T follicular helper cell (primary cell): ENCODE data around the gene TPRG1L.

Experiments
- DNase-seq: peaks from one replicate; pipeline ENCODE4 v3.0.0-alpha.2; 2020; ENCODE audit warnings: low read depth

TPRG1L gene

DNA sequence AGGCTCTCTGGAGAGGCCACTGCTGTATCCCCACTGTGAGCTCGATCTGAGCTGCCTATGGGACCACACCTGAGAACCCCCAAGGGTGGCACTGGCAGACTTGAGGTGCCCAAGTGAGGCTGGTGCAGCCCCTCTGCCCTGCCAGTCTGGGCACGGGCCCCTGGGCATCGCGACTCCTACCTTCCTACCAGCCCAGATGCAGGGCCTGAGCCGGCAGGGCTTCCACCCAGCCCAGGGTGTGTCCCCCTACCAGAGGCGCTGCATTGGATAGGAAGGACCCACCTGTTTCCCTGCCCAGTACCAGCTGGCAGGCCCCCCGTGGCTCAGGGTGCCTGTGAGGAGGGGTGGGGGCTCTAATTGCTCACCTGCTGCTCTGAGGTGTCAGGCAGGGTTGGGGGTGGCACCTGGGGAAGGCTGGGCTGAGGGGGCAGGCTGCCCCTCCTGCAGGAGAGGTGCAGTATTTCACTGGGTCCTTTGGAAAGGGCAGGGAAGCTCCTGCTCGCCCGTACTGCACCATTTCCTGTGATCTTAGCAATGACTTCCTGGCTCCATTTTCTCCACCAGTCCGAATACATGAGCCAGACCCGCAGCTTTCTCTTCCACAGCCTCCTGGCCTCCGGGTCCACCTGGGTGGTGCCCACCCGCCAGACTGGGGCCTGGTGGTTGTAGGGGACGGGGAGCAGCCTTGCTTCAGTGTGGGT is 39.3 kb downstream of the TPRG1L start:
- DNase-seq: no peak

- no peak for DNase-seq
Observed at GRCh38 chr1:3664700-3665375, 40.0 kb downstream of the TPRG1L start.

- no peak for DNase-seq
Observed at GRCh38 chr1:3668148-3668547, 43.3 kb downstream of the TPRG1L start.

- DNase-seq: no peak
Observed at GRCh38 chr1:3668585-3669300, 43.9 kb downstream of the TPRG1L start.

DNA sequence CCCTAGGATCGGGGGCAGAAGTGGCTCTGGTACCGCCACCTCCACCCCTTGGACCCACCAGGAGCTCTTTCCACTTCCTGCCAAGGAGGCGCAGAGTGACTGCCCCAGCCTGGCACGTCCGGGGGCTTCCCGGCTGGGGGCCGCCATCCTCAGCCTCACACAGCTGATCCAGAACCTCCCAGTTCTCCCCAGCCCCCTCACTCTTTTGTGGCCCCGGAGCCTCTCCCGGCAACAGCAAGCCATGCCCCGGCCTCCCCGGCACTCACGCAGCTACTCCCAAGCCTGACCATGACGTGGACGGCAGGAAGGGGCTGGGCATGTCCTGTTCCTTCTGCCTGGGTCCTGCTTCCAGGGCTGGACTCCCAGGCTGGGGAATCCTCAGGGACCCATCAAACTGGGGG is 44.6 kb downstream of the TPRG1L start:
- no peak for DNase-seq

GRCh38 chr1:3669971-3670431 is 45.2 kb downstream of the TPRG1L start:
- DNase-seq: no peak

DNA sequence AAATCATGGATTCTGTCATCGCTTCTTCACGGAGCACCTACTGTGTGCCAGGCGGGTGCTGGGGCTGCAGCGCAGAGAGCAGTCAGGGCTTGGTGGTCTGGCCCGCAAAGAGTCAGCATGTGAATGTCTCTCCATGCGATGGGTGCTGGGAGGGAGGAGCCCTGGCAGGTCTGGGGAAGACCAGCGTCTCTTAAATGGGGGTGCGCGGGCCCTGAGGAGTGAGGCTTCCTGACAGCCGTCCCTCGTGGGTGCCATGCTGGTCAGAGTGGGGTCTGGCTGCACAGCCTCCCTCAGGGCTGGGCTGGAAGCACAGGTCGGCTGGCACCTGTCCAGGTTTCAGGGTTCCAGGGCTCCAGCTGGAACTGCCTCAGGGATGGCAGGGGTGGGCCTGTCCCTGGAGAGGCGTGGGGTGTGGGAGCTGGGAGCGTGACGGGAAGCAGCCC is 46.0 kb downstream of the TPRG1L start:
- no peak for DNase-seq

GRCh38 chr1:3671371-3672180 is 46.8 kb downstream of the TPRG1L start:
- no peak for DNase-seq

GRCh38 chr1:3672231-3672970 is 47.6 kb downstream of the TPRG1L start:
- DNase-seq: no peak

- DNase-seq: no peak
Observed at GRCh38 chr1:3672971-3673361, 48.2 kb downstream of the TPRG1L start.

GRCh38 chr1:3673381-3674099 is 48.7 kb downstream of the TPRG1L start:
- no peak for DNase-seq

DNA sequence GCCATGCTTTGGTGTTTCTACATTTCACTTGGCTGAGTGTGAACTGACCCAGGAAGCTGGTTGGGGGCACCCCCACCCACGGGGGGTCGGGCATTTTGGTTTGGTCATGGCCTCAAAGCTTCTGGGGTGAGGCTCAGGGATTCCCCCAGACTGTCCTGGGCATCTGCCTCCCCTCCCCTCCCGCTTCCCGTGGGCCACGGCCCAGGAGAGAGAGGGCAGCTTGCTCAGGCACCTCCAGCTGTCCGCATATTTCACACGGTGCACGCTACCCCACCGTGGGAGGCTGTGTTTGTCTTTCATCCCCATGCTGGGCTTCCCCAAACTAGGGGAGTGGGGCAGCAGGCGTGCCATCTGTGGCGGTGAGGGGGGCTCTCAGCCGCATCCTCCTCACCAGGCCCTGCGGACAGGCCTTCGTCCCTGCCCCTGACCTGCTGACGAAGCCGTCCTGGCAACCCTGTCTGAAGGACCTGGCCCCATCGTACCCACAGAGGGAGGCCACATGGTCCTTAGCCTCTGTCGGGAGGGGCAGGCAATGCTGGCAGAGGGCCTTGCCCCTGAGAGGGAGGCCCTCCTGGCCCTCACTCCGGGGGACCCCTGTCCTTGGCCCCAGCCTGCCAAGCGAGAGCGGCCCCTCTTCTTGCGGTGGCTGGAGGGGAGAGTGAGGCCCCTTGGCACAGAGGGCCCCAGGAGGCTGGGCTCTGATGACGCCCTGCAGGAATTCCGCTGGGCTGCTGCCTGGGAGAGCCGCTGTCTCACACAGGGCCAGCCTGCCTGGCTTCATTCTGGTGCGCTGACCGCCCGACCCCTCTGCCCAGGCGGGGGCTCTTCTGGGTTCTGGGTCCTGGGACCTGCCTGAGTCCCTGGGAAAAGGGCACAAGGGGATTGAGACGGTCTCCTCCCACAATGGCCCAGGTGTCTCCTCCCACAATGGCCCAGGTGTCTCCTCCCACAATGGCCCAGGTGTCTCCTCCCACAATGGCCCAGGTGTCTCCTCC is 49.6 kb downstream of the TPRG1L start:
- DNase-seq: no peak

DNA sequence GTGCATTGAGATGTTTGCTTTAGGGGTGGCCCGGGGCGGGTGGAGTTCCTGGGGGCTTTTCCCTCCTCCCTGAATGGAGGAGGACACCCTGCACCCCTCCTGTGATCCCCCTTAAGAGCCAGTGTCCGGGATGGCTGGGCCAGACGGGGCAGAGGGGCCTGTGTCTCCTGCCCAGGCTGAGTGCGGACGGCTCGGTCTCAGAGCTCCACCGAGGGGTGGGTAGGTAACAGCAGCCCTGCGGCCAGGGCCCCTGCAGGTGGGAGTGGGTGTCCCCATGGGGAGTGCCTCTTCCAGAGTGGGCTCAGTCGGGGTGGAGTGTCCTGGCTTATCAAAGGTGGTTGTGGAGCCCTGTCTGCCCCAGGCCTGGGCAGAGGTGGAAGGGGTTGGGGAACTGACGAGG is 50.6 kb downstream of the TPRG1L start:
- no peak for DNase-seq

- DNase-seq: no peak
Observed at GRCh38 chr1:3676581-3677470, 52.0 kb downstream of the TPRG1L start.

- no peak for DNase-seq
Observed at GRCh38 chr1:3677484-3677883, 52.7 kb downstream of the TPRG1L start.

DNA sequence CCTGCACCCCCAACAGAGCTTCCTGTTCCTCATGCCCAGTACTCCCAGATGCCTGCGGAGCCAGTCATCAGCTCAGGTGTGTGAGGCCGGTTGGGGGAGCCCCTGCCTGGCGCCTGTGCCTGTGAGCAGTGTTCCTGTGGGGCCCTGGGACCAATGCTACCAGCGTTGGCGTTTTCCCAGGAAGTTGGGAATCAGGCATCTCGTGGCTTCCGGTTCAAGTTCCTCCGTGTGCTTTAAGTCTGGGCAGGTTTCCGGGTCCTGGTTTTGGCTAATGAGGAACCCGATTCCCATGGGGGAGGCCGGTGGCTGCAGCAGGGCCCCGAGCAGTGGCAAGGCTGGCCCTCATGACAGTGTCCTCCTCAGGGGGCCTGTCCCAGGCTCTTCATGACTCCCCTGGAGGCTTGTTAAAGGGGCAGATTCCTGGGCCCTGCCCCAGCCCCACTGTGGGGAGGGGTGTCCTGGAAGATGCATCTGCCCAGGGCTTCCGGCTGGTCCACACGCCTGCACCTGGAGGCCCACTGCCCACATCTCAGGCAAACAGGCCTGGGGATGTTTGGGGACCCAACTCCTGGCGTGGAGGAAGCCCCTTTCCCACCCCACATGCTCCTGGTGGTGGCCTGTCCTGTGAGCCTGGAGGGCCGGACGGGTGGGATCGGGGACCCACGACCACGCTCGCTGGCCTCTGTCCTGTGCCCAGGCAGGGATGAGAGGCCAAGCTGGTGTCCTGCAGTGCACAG is 53.7 kb downstream of the TPRG1L start:
- no peak for DNase-seq

GRCh38 chr1:3679098-3679555 is 54.3 kb downstream of the TPRG1L start:
- no peak for DNase-seq
